Measurements from ENCODE around the gene BIRC3. TPM values are rescaled to one million over a fixed set of nuclear protein-coding genes. Genes with fewer than 3 reads are reported as not detected.

The BIRC3 gene
- 42.0 TPM for polyA plus RNA-seq (2012; ENCODE audit: low read depth, missing spikeins)

- FAIRE-seq = peak; percentile 99
- TF ChIP-seq POLR2AphosphoS5 (IDR thresholded peaks at IDR 0.05; ENCODE audit: low read depth, low read length) (peak; percentile 99), TAF1 (IDR thresholded peaks at IDR 0.05; ENCODE audit: low read depth, low read length) (peak; percentile 66), POU2F2 (IDR thresholded peaks at IDR 0.05; ENCODE audit: low read depth, low read length) (peak; percentile 95), PAX5 (IDR thresholded peaks at IDR 0.05; ENCODE audit: insufficient read depth, low read length, severe bottlenecking) (peak; percentile 69), SPI1 (IDR thresholded peaks at IDR 0.05; ENCODE audit: low read depth, low read length) (peak; percentile 98), POLR2A (IDR thresholded peaks at IDR 0.05; ENCODE audit: low read depth, low read length) (peak; percentile 99)
Observed at GRCh38 chr11:102317099-102317767, at the start of gene BIRC3. BIRC3 (plus strand) TSS chr11:102317484; CDS start chr11:102324510, 7,026 bp downstream.

DNA sequence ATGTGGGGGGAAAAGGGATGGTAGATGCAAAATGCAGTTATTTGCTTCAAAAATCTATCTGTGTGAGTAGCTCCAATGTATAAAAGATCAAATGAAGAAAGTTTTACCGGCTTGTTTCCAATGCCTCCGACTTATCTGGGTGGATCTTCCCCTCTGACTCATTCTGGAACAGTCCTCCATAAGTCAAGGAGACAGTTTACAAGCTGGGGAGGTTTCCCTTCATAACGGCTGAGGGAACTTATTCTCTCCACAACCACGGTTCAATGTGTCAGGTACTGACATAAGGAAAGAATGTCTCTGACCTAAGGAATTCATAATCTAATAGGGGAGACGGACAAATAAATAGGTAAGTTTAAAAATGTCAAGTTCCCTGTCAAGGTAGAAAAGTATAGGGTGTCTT is 49.7 kb upstream of the BIRC3 start:
- DNase-seq (ENCODE audit: insufficient read length, low spot score) (no peak), FAIRE-seq (no peak)
- TF ChIP-seq SPI1 (IDR thresholded peaks at IDR 0.05; ENCODE audit: low read depth, low read length) (no peak), POU2F2 (IDR thresholded peaks at IDR 0.05; ENCODE audit: low read depth, low read length) (no peak), PAX5 (IDR thresholded peaks at IDR 0.05; ENCODE audit: insufficient read depth, low read length, severe bottlenecking) (no peak), TAF1 (IDR thresholded peaks at IDR 0.05; ENCODE audit: low read depth, low read length) (no peak), POLR2A (IDR thresholded peaks at IDR 0.05; ENCODE audit: low read depth, low read length) (no peak), POLR2AphosphoS5 (IDR thresholded peaks at IDR 0.05; ENCODE audit: low read depth, low read length) (no peak)

More at GRCh38 chr11:102317099-102317767, at the start of gene BIRC3:
- peak; percentile 37 for DNase-seq (ENCODE audit: insufficient read length, low spot score)

DNA sequence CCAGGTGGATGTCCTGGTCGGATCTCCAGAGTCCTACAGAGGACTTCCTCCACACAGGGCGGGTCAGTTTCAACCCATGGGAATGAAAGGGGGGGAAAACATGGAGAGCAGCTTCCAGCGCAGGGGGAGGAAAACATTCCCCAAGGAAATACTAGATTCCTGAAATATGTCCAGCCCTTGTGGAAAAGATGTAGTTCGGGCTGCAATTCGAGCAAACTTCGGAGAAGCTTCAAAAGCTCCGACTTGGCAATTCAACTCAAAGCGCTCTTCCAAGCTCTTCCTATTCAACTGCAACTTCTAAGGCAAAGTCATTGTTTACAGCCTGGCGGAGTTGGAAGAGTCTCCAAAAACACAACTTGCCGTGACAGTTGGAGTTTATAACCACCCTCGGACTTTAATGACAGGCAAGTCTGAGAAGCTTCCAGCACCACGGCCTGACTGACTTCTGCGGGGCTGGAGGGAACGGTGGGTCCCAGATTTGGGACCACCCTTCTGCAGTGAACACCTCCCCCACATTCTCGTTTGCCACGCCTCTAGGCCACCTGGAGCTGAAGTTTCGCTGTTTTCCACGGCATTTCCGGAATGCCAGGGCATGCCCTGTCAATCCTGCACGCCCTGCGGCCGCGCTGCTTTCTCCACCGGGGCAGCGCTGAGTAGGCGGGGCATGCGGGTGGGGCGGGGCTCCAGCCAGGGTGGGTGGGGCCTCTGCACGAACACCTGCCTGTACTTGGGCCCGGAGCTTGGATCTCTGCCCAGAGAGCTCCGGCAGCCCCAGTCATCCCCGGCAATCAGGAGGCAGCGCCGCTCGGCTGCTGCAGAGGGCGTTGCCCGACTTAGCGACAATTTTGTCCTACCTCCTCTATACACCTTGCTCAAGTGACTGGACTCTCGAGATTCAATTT is 49.0 kb upstream of the BIRC3 start:
- TF ChIP-seq POLR2A (IDR thresholded peaks at IDR 0.05; ENCODE audit: low read depth, low read length) (no peak), PAX5 (IDR thresholded peaks at IDR 0.05; ENCODE audit: insufficient read depth, low read length, severe bottlenecking) (no peak), SPI1 (IDR thresholded peaks at IDR 0.05; ENCODE audit: low read depth, low read length) (no peak)
- peak; percentile 66 for DNase-seq (ENCODE audit: insufficient read length, low spot score)
- FAIRE-seq = peak; percentile 55

DNA sequence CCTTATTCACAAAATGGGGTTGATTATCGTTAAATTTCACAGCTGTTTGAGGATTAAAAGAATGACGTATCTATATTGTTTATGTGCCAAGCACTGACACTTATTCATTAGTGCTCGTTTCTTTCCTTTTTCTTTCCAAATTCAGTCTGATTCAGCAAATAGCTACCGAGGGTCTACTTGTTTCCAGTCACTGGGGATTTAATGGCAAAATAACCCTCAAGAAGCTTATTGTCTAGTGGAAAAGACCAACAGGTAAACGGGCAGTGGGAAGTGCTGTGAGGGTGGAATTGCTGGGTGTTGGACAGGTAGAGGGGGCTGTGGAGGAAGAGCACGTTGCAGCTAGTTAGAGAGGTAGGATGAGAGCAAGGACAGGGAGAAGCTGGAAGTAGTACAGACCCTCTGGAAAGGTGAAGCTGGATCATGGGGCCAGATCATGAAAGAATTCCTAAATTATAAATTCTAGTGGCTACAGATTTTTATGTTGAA is 48.3 kb upstream of the BIRC3 start:
- no peak for FAIRE-seq
- no peak for TF ChIP-seq POLR2AphosphoS5 (IDR thresholded peaks at IDR 0.05; ENCODE audit: low read depth, low read length)
- no peak for TF ChIP-seq POLR2A (IDR thresholded peaks at IDR 0.05; ENCODE audit: low read depth, low read length)
- no peak for TF ChIP-seq TAF1 (IDR thresholded peaks at IDR 0.05; ENCODE audit: low read depth, low read length)
- TF ChIP-seq PAX5 (IDR thresholded peaks at IDR 0.05; ENCODE audit: insufficient read depth, low read length, severe bottlenecking) = no peak
- no peak for TF ChIP-seq SPI1 (IDR thresholded peaks at IDR 0.05; ENCODE audit: low read depth, low read length)
- TF ChIP-seq POU2F2 (IDR thresholded peaks at IDR 0.05; ENCODE audit: low read depth, low read length) = no peak
- no peak for DNase-seq (ENCODE audit: insufficient read length, low spot score)

DNA sequence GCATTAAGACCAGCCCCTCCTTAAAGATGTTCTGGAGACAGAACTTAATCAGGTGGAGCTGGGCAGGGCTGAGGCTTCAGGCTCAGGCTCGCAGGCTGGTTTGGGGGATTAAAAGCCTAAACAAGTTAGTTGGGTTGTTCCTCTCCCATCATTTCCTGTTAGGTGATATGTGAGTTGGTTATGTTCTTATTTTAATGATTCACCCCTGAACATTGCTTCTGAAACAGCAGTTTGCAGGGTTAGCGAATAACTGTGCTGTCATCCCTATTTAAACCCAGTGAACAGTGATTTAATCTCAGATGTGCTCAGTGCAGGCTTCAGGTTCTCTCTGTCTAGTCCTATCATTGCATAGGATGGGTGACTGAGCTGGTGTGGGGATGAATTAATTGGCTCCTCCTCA is 47.4 kb upstream of the BIRC3 start:
- FAIRE-seq (no peak), DNase-seq (ENCODE audit: insufficient read length, low spot score) (no peak)
- no peak for TF ChIP-seq POLR2A (IDR thresholded peaks at IDR 0.05; ENCODE audit: low read depth, low read length)
- no peak for TF ChIP-seq POLR2AphosphoS5 (IDR thresholded peaks at IDR 0.05; ENCODE audit: low read depth, low read length)
- no peak for TF ChIP-seq TAF1 (IDR thresholded peaks at IDR 0.05; ENCODE audit: low read depth, low read length)
- TF ChIP-seq PAX5 (IDR thresholded peaks at IDR 0.05; ENCODE audit: insufficient read depth, low read length, severe bottlenecking) = no peak
- TF ChIP-seq SPI1 (IDR thresholded peaks at IDR 0.05; ENCODE audit: low read depth, low read length) = no peak
- TF ChIP-seq POU2F2 (IDR thresholded peaks at IDR 0.05; ENCODE audit: low read depth, low read length) = no peak

- TF ChIP-seq SPI1 (IDR thresholded peaks at IDR 0.05; ENCODE audit: low read depth, low read length) (no peak), POLR2A (IDR thresholded peaks at IDR 0.05; ENCODE audit: low read depth, low read length) (no peak), PAX5 (IDR thresholded peaks at IDR 0.05; ENCODE audit: insufficient read depth, low read length, severe bottlenecking) (no peak), POLR2AphosphoS5 (IDR thresholded peaks at IDR 0.05; ENCODE audit: low read depth, low read length) (no peak), POU2F2 (IDR thresholded peaks at IDR 0.05; ENCODE audit: low read depth, low read length) (no peak), TAF1 (IDR thresholded peaks at IDR 0.05; ENCODE audit: low read depth, low read length) (no peak)
- DNase-seq (ENCODE audit: insufficient read length, low spot score) = no peak
- no peak for FAIRE-seq
Observed at GRCh38 chr11:102272047-102272824, 45.0 kb upstream of the BIRC3 start.

GRCh38 chr11:102274628-102275027 is 42.7 kb upstream of the BIRC3 start:
- FAIRE-seq = no peak
- TF ChIP-seq POLR2A (IDR thresholded peaks at IDR 0.05; ENCODE audit: low read depth, low read length) (no peak), POLR2AphosphoS5 (IDR thresholded peaks at IDR 0.05; ENCODE audit: low read depth, low read length) (no peak), SPI1 (IDR thresholded peaks at IDR 0.05; ENCODE audit: low read depth, low read length) (no peak), PAX5 (IDR thresholded peaks at IDR 0.05; ENCODE audit: insufficient read depth, low read length, severe bottlenecking) (no peak), TAF1 (IDR thresholded peaks at IDR 0.05; ENCODE audit: low read depth, low read length) (no peak), POU2F2 (IDR thresholded peaks at IDR 0.05; ENCODE audit: low read depth, low read length) (no peak)
- DNase-seq (ENCODE audit: insufficient read length, low spot score) = no peak

DNA sequence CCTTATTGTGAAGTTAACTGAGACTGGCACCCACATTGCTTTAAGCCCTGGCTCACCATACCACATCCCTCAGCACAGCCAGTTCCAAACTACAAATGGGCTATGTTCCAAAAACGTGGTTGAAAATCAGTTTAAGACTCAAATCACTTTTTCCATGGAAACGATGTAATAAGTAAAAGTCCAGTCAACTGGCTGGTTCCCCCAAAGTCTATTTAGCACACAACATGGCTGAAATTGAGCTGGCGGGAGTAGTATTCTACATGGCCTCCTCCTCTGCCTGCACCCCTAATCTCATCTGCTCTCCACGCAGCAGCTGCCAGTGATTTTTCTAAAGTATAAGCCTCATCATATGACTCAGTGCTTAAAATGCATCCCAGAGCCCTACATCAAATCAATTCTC is 40.9 kb upstream of the BIRC3 start:
- TF ChIP-seq TAF1 (IDR thresholded peaks at IDR 0.05; ENCODE audit: low read depth, low read length) (no peak), POLR2A (IDR thresholded peaks at IDR 0.05; ENCODE audit: low read depth, low read length) (no peak), PAX5 (IDR thresholded peaks at IDR 0.05; ENCODE audit: insufficient read depth, low read length, severe bottlenecking) (no peak), SPI1 (IDR thresholded peaks at IDR 0.05; ENCODE audit: low read depth, low read length) (no peak), POU2F2 (IDR thresholded peaks at IDR 0.05; ENCODE audit: low read depth, low read length) (no peak), POLR2AphosphoS5 (IDR thresholded peaks at IDR 0.05; ENCODE audit: low read depth, low read length) (no peak)
- DNase-seq (ENCODE audit: insufficient read length, low spot score) = no peak
- no peak for FAIRE-seq
